Endothelial cell of umbilical vein (primary cell): ENCODE results near the gene HSD17B8. TPM values are rescaled to one million over a fixed set of nuclear protein-coding genes. Genes with fewer than 3 reads are reported as not detected.

Source experiments
- BruUV-seq: library from RNA; stranded (reverse); fragments of 400-500 nt; replicated peaks from 2 replicates; lab custom pipeline; 2021; lab: Mats Ljungman, UMichigan
- CTCF ChIA-PET: fragments of 300-600, 350-600 bp; sonication (Branson Sonifier 250); formaldehyde crosslinking; loops from one replicate; lab custom pipeline; 2021; ENCODE audit warnings: antibody characterized with exemption, inconsistent platforms; lab: Charles Lee
- POLR2A ChIA-PET: fragments of 300-600, 350-600 bp; sonication (Branson Sonifier 250); formaldehyde crosslinking; loops from one replicate; lab custom pipeline; 2021; ENCODE audit warnings: antibody characterized with exemption, inconsistent platforms; lab: Charles Lee
- DNase-seq: peaks from one replicate; pipeline ENCODE4 v3.0.0-alpha.2; 2011; ENCODE audit warnings: low read depth, low spot score
- FAIRE-seq: peaks from 2 replicates; lab custom pipeline; 2011; peaks lifted over from hg19 to GRCh38; lab: Jason Lieb, UNC
- H2AFZ ChIP-seq: 2 replicates; pipeline ENCODE4 v1.6.0; 2012; ENCODE audit warnings: low read depth, low read length, control low read depth, inconsistent platforms
- H3K27ac ChIP-seq: 2 replicates; pipeline ENCODE4 v1.5.1; 2011; ENCODE audit warnings: low read depth, mild to moderate bottlenecking, control low read depth, low read length, moderate library complexity; ENCODE audit not compliant: insufficient read depth
- H3K27me3 ChIP-seq, 2 experiments: 2 replicates each; pipeline versions ENCODE4 v1.6.0 to v1.6.1; 2011; ENCODE audit warnings: low read length in 2 of 2, mixed read lengths in 1 of 2; ENCODE audit not compliant: control insufficient read depth in 2 of 2, insufficient read depth in 2 of 2
- H3K36me3 ChIP-seq, 2 experiments: 2 replicates in 1 of 2; 3 replicates in 1 of 2; pipeline ENCODE4 v1.5.1; 2011; ENCODE audit warnings: low read length in 2 of 2, mild to moderate bottlenecking in 1 of 2, moderate library complexity in 1 of 2; ENCODE audit not compliant: control insufficient read depth in 2 of 2, insufficient read depth in 2 of 2; ENCODE audit errors: extremely low read depth in 1 of 2
- H3K4me1 ChIP-seq: 3 replicates; pipeline ENCODE4 v1.5.1; 2011; ENCODE audit warnings: mild to moderate bottlenecking, low read length; ENCODE audit not compliant: control insufficient read depth, insufficient read depth; ENCODE audit errors: extremely low read depth
- H3K4me2 ChIP-seq: 2 replicates; pipeline ENCODE4 v1.6.1; 2011; ENCODE audit warnings: low read length, control low read depth, mixed read lengths; ENCODE audit not compliant: insufficient read depth
- H3K4me3 ChIP-seq, 3 experiments: fragments of 200-600 bp in 1 of 3; sonication (generic), shearing (Covaris generic) in 1 of 3; replicated peaks in 1 of 3; 2 replicates each; pipeline ENCODE4 v1.5.1; 2011 to 2016; ENCODE audit warnings: control low read depth in 3 of 3, low read length in 3 of 3, mild to moderate bottlenecking in 2 of 3, inconsistent platforms in 1 of 3, low read depth in 1 of 3, moderate library complexity in 1 of 3; ENCODE audit not compliant: insufficient read depth in 1 of 3
- H3K79me2 ChIP-seq: 2 replicates; pipeline ENCODE4 v1.6.0; 2012; ENCODE audit warnings: low read length, inconsistent platforms; ENCODE audit not compliant: control insufficient read depth, insufficient read depth
- H3K9ac ChIP-seq: replicated peaks from 2 replicates; pipeline ENCODE3; 2011; ENCODE audit warnings: low read length, control low read depth; ENCODE audit not compliant: insufficient read depth; ENCODE audit errors: extremely low read depth
- H3K9me1 ChIP-seq: replicated peaks from 3 replicates; pipeline ENCODE4 v1.6.0; 2011; ENCODE audit warnings: mild to moderate bottlenecking, low read length; ENCODE audit not compliant: control insufficient read depth, insufficient read depth; ENCODE audit errors: extremely low read depth
- H3K9me3 ChIP-seq: replicated peaks from 2 replicates; pipeline ENCODE4 v1.5.1; 2012; ENCODE audit warnings: low read length, inconsistent platforms; ENCODE audit not compliant: control insufficient read depth, insufficient read depth
- H4K20me1 ChIP-seq: replicated peaks from 2 replicates; pipeline ENCODE3; 2011; ENCODE audit warnings: mild to moderate bottlenecking, low read length; ENCODE audit not compliant: control insufficient read depth, insufficient read depth; ENCODE audit errors: extremely low read depth
- CTCF ChIP-seq, 2 donors: IDR thresholded peaks; 1 replicate in 1 of 2; 2 replicates in 1 of 2; pipeline ENCODE4 v1.5.1; 2011; ENCODE audit warnings: low read length in 2 of 2, mild to moderate bottlenecking in 2 of 2, moderate library complexity in 2 of 2, control low read depth in 1 of 2, inconsistent platforms in 1 of 2, low read depth in 1 of 2; ENCODE audit not compliant: insufficient read depth in 1 of 2; ENCODE audit errors: extremely low read depth in 1 of 2
- EZH2 ChIP-seq: IDR thresholded peaks from 2 replicates; pipeline ENCODE4 v1.6.1; 2012; ENCODE audit warnings: borderline replicate concordance, low read depth, mild to moderate bottlenecking, moderate library complexity, low read length, inconsistent platforms; ENCODE audit not compliant: severe bottlenecking
- FOS ChIP-seq: IDR thresholded peaks from 2 replicates; pipeline ENCODE4 v1.6.1; 2011; ENCODE audit warnings: mild to moderate bottlenecking, low read length, moderate library complexity, borderline replicate concordance; ENCODE audit not compliant: insufficient read depth
- GATA2 ChIP-seq: IDR thresholded peaks from 2 replicates; pipeline ENCODE4 v1.7.0; 2011; ENCODE audit warnings: low read depth, mild to moderate bottlenecking, moderate library complexity, mixed read lengths, low read length; ENCODE audit not compliant: insufficient read length, insufficient read depth
- JUN ChIP-seq: IDR thresholded peaks from 2 replicates; pipeline ENCODE4 v1.6.1; 2011; ENCODE audit warnings: borderline replicate concordance, low read depth; ENCODE audit not compliant: insufficient read length, insufficient read depth
- MAX ChIP-seq: IDR thresholded peaks from 2 replicates; pipeline ENCODE4 v1.6.1; 2011; ENCODE audit not compliant: insufficient read depth, insufficient read length
- MYC ChIP-seq: IDR thresholded peaks from one replicate; pipeline ENCODE4 v1.6.1; 2011; ENCODE audit warnings: mild to moderate bottlenecking, low read depth, low read length
- POLR2A ChIP-seq: IDR thresholded peaks from 2 replicates; pipeline ENCODE4 v1.6.1; 2012; ENCODE audit warnings: low read depth, mild to moderate bottlenecking, control low read depth, low read length
- POLR2AphosphoS5 ChIP-seq: IDR thresholded peaks from 2 replicates; pipeline ENCODE4 v1.6.1; 2012; ENCODE audit warnings: low read depth, mild to moderate bottlenecking, control low read depth, low read length, moderate library complexity; ENCODE audit not compliant: insufficient read depth
- dilution Hi-C: fragments of 300-500 bp; cut with MboI; formaldehyde crosslinking; loops from one replicate; pipeline ENCODE4 v1.15.0; 2019; ENCODE audit warnings: low sequenced_read_pairs; ENCODE audit not compliant: extremely low pct_ligation_motif_present
- intact Hi-C: fragments of 100-400 bp; cut with micrococcal nuclease; formaldehyde crosslinking; loops from one replicate; pipeline ENCODE4 v1.10.0; 2022
- polyA plus RNA-seq, 4 experiments: library from polyadenylated mRNA; depleted of rRNA in 3 of 4; stranded (reverse) in 3 of 4; unstranded in 1 of 4; fragments of >200 nt; gene quantifications; 2 replicates each; pipeline versions ENCODE4 v1.2.1 to v1.2.3, GENCODE V29; 2011 to 2012; ENCODE audit warnings: missing spikeins in 1 of 4
- total RNA-seq: library from RNA; stranded (reverse); gene quantifications from 2 replicates; pipeline ENCODE4 v1.2.3, GENCODE V29; 2021

HSD17B8 gene
- total and polyA plus RNA-seq, 2 donors (not counting 3 experiments of a cell fraction or from before 2014, with no cell fraction given) = 4.0 to 8.2 TPM

GRCh38 chr6:33177552-33178446 is 26.7 kb upstream of the HSD17B8 start:
- no peaks in the 10 kb centered on the region for H3K9me1 ChIP-seq
- intact Hi-C loops (no loop called here), dilution Hi-C loops (no loop called here)
- CTCF ChIA-PET = interaction anchor here (1.3 kb wide), 1 partner anchor 70 kb away, joined by 3 read pairs; no protein-coding TSS in a partner anchor
- POLR2A ChIA-PET = no interaction called here
- no peak overlapping the region for H3K4me2 ChIP-seq
- TF ChIP-seq EZH2 (no peak), POLR2AphosphoS5 (no peak), POLR2A (no peak), CTCF (IDR thresholded peaks at IDR 0.05; ENCODE audit: extremely low read depth in 1 of 2, insufficient read depth in 1 of 2, low read depth in 1 of 2, low read length in 2 of 2) (no peak), JUN (no peak), MAX (no peak), GATA2 (no peak), MYC (no peak), FOS (no peak)
- no peak overlapping the region for H3K27ac ChIP-seq
- H3K27me3 ChIP-seq = no peaks in the 10 kb centered on the region
- H3K36me3 ChIP-seq = no peaks in the 10 kb centered on the region
- DNase-seq = no peak
- no peak overlapping the region for H3K9ac ChIP-seq
- H3K4me3 ChIP-seq = no peak overlapping the region
- H2AFZ ChIP-seq = no peak overlapping the region
- FAIRE-seq = no peak
- no peaks in the 10 kb centered on the region for H3K79me2 ChIP-seq
- H3K4me1 ChIP-seq = no peaks in the 10 kb centered on the region
- no TSS peak for BruUV-seq
- H3K9me3 ChIP-seq = no peaks in the 10 kb centered on the region
- no peaks in the 10 kb centered on the region for H4K20me1 ChIP-seq
